Stimulated activated CD8-positive, alpha-beta memory T cell treated with anti-CD3 and anti-CD28 coated beads, Interleukin-7, amount 100 ng/mL, for 1 hour (primary cell): ENCODE data around the gene PRMT1.

Experiments
- DNase-seq, 2 donors: peaks; one replicate each; pipeline ENCODE4 v3.0.0-alpha.2; 2020; ENCODE audit warnings: low read depth in 2 of 2

Gene PRMT1

GRCh38 chr19:49667473-49667872 is 9.6 kb upstream of the PRMT1 start:
- DNase-seq: no peak

DNA sequence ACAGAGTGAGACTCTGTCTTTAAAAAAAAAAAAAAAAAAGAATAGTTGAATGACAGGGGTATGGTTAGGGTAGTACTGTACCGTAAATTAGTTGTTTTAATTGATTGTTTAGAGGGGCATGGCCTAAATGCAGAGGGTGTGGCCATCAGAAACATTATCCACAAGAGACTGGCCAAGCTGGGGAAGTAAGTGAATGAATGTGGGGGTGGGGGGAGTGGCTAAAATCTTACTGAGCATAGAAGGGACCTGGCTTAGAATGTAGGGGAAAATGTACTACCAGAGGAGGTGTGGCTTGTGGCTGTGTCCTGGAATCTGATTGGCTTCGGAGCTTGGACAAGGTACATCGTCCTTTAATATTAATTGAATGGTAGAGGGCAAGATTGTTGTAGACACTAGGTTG is 7.6 kb upstream of the PRMT1 start:
- no peak for DNase-seq

DNA sequence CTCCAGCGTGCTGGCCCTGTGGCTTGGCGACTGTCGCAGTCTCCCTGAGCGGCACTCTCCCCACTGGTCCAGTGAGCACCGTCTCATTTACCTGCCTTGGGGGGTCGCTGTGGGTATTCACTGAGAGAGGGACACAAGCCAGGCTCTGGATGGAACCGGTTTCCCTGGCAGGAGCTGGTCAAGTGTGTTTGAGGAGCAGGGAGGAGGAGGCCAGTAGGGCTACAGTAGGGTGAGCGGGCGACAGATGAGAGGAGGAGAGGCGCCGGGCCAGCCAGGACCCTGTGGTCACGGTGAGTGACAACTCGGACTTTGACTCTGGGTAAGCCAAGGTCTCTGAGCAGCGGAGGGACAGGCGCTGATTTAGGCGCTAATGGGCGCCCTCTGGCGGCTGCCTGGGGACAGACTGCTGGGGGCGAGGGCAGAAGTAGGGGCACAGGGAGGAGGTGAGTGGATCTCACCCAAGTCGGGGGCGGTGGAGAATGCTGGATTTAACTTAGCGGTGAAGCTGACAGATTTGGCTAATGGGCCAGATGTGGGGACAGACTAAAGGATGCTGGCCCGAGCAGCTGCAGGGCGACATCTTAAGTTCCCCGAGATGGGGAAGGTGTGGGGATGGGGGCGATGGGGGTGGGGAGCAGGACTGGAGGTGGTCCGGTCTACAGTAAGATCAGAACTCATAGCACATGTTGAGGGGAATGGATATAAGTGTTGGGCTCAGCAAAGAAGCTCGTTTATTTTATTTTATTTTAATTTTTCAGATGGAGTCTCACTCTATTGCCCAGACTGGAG is 4.7 kb upstream of the PRMT1 start:
- DNase-seq: peak; percentile 44 to 65

- DNase-seq: no peak
These were observed 811 bp upstream of the PRMT1 start for GRCh38 chr19:49676136-49676783.

DNA sequence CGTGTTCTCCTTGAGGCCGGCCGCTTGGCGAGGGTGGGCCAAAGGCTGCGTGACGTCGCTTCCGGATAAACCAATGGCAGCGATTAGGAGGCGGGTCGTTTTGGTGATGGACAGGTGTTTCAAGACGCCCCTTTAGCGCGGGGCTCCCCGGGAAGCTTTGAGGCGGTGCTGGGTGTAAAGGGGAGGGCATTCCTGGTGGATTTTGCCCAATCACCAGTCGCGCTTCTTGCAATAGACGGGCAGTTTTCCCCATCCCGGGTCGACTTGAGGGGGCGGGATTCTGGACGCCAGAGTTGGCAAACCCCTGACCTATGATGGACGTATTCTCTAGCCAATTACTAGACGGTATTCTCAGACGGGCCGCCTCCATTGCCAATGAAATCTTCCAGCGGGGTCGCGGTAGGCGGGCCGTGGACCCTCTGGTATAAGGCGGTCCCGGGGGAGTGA is 264 bp upstream of the PRMT1 start:
- peak; percentile 95 to 97 for DNase-seq

DNA sequence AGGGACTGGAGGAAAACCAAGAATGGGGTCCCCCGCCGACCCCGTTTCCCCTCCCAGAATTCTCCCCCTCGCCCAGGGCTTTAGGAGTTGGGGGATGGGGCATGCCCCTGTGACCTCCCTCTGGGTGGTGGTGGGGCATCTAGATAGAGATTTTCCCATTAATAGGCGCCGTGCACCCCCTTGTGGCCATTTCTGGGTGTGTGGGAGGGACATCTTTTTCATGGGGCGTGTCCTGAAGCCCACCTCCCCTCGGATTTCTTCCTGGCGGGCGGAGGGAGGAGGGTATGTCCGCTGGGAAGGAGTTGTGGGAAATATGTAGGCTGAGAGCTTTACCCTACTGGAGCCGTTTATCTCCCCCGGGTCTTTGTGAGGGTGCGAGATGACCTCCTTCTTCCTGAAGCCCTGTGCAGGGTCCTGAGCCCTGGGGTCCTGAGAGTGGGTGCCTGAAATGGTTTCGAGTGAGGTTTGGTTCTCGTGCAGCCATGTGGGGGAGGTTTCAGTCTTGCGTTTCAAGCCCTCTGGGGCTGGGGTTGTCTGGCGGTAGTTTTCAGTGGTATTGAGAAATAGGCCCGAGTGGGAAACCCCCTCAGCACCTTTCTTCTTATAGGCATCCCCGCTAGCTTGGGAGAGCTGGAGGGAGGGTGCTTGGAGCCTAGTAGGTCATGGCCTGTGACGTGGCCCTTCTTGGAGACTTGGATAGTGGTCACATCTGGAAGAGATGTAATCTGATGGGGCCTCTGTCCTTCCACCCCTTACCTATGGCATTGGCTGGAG is 1.0 kb downstream of the PRMT1 start:
- peak; percentile 58 to 75 for DNase-seq

DNA sequence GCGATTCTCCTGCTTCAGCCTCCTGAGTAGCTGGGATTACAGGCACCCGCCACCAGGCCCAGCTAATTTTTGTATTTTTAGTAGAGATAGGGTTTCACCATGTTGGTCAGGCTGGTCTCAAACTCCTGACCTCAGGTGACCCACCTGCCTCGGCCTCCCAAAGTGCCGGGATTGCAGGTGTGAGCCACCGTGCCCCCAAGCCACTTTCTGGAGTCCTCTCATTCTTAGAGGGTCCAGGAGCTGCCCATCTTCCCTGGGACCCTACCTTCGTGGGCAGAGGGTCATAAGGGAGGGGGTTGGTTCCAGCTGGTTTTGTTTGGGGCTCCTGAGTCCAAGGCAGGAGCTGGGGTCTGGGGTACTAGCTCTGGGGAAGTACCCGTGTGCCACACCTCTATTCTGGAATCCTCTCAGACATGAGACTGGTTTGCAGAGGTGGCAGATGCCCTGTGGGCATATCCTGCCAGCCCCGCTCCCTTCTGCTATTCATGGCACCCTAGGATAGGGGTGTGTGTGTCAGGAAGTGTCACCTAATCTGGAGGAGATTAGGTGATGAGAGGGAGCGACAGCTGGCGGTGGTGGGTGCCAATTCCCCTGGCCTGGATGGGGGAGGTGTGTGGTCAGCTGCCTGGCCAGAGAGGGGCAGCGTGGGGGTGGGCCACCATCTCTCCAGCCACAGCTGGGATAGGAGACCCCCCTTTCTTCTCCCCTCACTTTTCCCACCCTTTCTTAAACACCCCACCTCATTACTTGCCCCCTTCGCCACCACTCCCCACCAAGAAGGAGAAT is 2.1 kb downstream of the PRMT1 start:
- no peak for DNase-seq

DNA sequence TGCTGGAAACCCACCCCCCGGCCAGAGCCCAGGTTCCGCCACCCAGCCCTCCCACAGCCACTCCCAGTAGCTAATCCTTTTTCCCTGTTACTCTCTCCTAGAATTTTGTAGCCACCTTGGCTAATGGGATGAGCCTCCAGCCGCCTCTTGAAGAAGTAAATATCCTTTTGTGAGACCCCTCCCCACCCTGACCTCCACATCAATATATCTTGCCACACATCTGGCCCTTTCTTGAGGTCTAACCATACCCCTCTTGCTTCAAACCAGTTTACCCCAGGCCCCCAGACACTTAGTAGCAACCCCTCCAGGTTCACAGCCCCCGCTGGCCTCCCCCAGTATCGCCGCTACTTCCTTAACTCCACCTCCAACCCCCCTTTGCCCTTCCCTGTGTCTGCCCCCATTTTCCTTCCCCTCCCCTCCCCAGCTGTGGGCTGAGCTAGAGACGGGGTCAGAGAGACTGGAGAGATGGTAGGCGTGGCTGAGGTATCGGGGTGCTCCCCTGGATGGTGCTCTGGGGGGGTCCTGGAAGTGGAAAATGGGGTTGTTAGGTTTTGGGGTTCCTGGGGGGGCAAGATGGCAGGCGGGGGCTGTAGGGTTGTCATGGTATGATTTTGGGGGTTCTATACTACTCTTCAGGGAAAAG is 2.8 kb downstream of the PRMT1 start:
- no peak for DNase-seq

DNA sequence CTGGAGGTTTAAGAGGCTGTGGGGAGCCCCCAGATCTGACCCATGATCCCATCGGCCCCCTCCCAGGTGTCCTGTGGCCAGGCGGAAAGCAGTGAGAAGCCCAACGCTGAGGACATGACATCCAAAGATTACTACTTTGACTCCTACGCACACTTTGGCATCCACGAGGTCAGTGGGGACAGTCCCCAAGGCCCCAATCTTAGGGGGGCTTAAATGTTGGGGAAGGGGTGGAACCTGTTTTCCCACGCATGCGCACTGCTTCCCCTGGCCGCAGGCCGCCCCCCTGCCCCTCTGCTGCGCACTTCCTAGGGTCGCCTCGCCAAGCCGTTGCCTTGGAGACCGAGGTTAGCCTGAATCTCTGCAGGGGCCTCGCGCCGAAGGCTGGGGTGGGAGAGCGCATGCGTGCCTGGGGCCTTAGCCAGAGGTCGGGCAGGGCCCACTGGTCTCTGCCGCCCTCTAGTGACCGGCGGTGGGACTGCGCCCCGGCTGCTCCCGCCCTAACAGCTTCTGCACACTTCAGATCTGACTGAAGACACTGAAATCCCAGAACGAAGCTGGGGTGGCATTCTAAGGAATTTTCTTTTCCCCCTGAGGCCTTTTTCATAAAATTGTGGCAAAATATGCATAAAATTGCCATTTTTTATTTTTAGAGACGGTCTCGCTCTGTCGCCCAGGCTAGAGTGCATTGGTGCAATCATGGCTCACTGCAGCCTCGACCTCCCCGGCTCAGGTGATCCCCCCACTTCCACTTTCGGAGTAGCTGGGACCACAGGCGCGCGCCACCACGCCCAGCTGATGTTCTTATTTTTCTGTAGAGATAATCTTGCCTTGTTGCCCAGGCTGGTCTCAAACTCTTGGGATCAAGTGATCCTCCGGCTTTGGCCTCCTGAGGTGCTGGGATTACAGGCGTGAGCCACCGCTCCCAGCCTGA is 3.6 kb downstream of the PRMT1 start:
- DNase-seq: peak; percentile 88 to 94

DNA sequence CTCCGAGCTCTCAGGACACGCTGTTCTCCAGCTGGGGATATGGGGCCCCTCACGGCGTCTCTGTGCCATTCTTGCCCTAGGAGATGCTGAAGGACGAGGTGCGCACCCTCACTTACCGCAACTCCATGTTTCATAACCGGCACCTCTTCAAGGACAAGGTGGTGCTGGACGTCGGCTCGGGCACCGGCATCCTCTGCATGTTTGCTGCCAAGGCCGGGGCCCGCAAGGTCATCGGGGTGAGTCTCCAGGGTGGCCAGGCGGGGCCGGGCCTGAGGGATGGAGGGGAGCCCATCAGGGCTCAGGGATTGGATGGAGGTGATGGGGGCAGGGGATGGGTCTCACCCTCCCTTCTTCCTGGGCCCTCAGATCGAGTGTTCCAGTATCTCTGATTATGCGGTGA is 4.8 kb downstream of the PRMT1 start:
- no peak for DNase-seq

DNA sequence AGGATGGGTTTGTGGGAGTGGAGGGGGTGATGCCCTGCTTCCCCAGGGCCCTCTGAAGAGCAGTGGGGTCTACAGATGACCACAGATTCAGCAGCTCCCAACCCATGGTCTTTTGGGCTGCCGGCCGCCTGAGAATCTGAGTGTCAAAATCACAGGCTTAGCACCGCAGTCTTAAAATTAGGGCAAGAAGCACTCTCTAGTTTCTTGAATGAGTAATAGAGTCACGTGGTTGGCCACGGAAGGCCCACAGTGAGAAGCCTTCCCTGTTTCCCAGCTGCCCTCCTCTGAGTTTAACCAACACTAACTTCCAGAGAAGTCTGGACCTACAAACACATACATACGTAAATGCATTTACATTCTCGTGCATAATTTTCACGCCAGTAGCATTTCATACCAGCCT is 5.2 kb downstream of the PRMT1 start:
- no peak for DNase-seq

DNA sequence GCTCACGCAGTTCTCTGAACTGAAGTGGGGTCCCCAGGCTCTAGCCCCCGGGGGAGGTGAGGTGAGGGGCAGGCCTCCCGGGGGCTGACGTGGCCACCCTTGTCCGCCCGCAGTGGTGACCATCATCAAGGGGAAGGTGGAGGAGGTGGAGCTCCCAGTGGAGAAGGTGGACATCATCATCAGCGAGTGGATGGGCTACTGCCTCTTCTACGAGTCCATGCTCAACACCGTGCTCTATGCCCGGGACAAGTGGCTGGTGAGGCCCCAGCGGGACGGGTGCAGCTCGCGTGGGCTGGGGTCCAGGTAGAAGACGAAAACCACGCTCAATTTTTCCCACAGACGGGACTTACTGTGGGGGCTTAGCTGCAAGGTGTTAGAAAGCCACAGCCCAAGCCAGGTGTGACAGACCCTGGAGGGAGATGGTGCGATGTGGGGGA is 6.8 kb downstream of the PRMT1 start:
- no peak for DNase-seq

- no peak for DNase-seq
These were observed 7.3 kb downstream of the PRMT1 start for GRCh38 chr19:49684251-49684982.

DNA sequence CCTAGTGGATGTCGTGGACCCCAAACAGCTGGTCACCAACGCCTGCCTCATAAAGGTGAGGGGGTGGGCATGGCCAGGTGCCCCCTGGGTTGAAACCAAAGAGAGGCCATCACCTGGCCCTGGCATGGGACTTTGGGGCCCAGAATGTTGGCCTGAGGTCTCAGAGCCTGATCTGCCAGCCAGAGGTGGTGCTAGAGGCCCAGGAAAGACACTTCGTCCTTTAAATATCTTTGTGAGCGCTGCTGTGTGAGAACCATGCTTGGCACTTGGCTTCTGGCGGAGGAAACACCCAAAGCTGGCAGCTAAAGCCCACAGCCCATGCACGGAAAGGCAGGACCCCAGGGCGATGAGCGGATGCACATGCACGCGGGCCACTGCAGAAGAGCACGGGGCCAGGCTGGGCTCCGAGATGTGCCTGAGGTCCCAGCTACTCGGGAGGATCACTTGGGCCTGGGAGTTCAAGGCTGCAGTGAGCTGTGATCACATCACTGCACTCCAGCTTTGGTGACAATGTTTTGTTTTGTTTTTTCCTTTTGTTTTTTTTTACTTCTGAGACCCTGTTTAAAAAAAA is 8.0 kb downstream of the PRMT1 start:
- DNase-seq: no peak

GRCh38 chr19:49685845-49686332 is 8.8 kb downstream of the PRMT1 start:
- DNase-seq: no peak

GRCh38 chr19:49686503-49687088 is 9.5 kb downstream of the PRMT1 start:
- no peak for DNase-seq

DNA sequence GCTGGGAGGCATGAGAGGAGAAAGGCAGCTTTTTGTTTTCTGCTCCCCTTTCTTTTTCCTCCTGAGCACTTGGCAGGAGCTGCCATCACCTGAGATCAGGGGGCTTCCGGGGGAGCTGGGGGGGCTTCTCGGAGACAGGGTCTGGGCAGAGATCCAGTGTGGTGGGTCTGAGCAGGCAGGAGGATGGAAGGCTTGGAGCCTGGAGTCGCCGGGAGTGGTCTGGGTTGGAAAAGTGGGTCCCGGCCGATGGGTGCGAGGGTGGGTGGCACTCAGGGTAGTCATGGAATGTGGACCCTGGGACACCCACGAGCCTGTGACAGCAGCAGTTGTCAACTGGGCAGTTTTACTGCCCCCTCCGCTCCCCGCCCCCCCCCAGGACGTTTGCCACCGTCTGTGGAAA is 10.1 kb downstream of the PRMT1 start:
- no peak for DNase-seq

DNA sequence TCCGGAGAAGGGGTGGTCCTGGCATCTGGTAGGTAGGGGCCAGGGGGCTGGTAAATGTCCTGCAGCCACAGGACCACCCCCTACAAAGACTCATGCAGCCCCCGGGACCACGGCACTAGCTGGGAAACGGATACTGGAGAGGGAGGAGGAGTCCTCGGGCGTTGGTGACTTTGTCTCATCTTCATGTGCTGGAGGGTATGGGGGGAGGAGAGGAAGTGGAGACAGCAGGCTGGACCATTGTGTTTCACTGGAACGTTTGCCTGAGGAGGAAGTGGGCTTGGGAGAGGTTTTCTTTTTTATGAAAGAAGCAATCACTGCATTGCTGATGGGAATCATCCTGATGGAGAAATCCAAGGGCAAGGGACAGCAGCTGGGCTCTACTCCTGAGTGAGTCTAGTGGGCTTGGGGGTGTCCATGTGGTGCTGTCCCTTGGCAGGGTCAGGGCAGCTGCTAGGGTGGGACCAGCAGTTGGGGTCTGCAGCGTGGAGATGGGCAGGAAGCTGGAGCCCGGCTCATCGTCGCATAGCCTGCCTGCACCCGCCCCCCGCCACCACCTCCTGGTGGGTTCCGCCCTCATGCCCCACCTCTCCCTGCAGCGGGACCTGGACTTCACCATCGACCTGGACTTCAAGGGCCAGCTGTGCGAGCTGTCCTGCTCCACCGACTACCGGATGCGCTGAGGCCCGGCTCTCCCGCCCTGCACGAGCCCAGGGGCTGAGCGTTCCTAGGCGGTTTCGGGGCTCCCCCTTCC is 10.7 kb downstream of the PRMT1 start:
- no peak for DNase-seq
